HepG2 (cell line): ENCODE measurements around the gene BCAS3. TPM values are rescaled to one million over a fixed set of nuclear protein-coding genes. Genes with fewer than 3 reads are reported as not detected.

Source experiments
- CC2D1A ChIP-seq: sonication (generic); formaldehyde crosslinking; IDR thresholded peaks from 2 replicates; pipeline ENCODE4 v1.8.1; 2023; ENCODE audit warnings: mild to moderate bottlenecking, missing genetic modification reagents
- MAZ ChIP-seq, 2 experiments: sonication (generic) in 1 of 2; formaldehyde crosslinking in 1 of 2; IDR thresholded peaks; 2 replicates each; pipeline versions ENCODE4 v1.5.0 to v1.6.1; 2012 to 2020; ENCODE audit warnings: low read depth in 2 of 2, mild to moderate bottlenecking in 2 of 2, borderline replicate concordance in 1 of 2, improper control_type of control experiment in 1 of 2, low read length in 1 of 2, missing genetic modification reagents in 1 of 2, moderate library complexity in 1 of 2
- MEIS1 ChIP-seq: sonication (generic); formaldehyde crosslinking; IDR thresholded peaks from 2 replicates; pipeline ENCODE4 v1.9.0; 2021; ENCODE audit warnings: mild to moderate bottlenecking, missing genetic modification reagents, moderate library complexity, borderline replicate concordance
- MTF2 ChIP-seq: sonication (generic); formaldehyde crosslinking; IDR thresholded peaks from 2 replicates; pipeline ENCODE4 v1.5.0; 2020; ENCODE audit warnings: missing genetic modification reagents, borderline replicate concordance
- ZNF225 ChIP-seq: sonication (generic); formaldehyde crosslinking; IDR thresholded peaks from 2 replicates; pipeline ENCODE4 v1.4.0; 2020; ENCODE audit warnings: mild to moderate bottlenecking, missing genetic modification reagents
- ZNF577 ChIP-seq: sonication (generic); formaldehyde crosslinking; IDR thresholded peaks from 2 replicates; pipeline ENCODE4 v1.4.0; 2020; ENCODE audit warnings: mild to moderate bottlenecking, low read depth, missing genetic modification reagents, borderline replicate concordance
- polyA plus RNA-seq, 8 experiments: library from polyadenylated mRNA; depleted of rRNA in 3 of 8; stranded (reverse) in 7 of 8; unstranded in 1 of 8; fragments of >200 nt; fragmentation: Illumina TruSeq in 4 of 8; extraction: Trizol in 4 of 8; gene quantifications; 2 replicates each; pipeline versions ENCODE4 v1.2.1 to v1.2.3, GENCODE V29; 2011 to 2016; ENCODE audit warnings: low read depth in 4 of 8, missing spikeins in 1 of 8, mixed read lengths in 1 of 8; ENCODE audit not compliant: insufficient read depth in 1 of 8
- total RNA-seq, 5 experiments: library from RNA; depleted of rRNA; stranded (reverse); fragments of >200 nt; fragmentation: Illumina TruSeq; extraction: Trizol; gene quantifications; 2 replicates each; pipeline ENCODE4 v1.2.3, GENCODE V29; 2016; ENCODE audit warnings: low read depth in 1 of 5
- TF ChIP-seq, protein P1 (sequence below): sonication (generic); formaldehyde crosslinking; IDR thresholded peaks from 2 replicates; pipeline ENCODE4 v1.5.1; 2020; ENCODE audit warnings: missing genetic modification reagents, mild to moderate bottlenecking, borderline replicate concordance
- TF ChIP-seq, protein P2 (sequence below): sonication (generic); formaldehyde crosslinking; conservative IDR thresholded peaks from 2 replicates; pipeline ENCODE4 v1.4.0; 2020; ENCODE audit warnings: missing genetic modification reagents
- TF ChIP-seq, protein P3 (sequence below): sonication (generic); formaldehyde crosslinking; IDR thresholded peaks from 2 replicates; pipeline ENCODE4 v1.4.0; 2020; ENCODE audit warnings: missing genetic modification reagents
- TF ChIP-seq, protein P4 (sequence below): sonication (generic); formaldehyde crosslinking; IDR thresholded peaks from 2 replicates; pipeline ENCODE4 v1.5.1; 2020; ENCODE audit warnings: missing genetic modification reagents, mild to moderate bottlenecking, borderline replicate concordance

BCAS3 gene
- total and polyA plus RNA-seq, 2 of the 13 experiments (the other 11 are each of a cell fraction or from before 2014, with no cell fraction given), result 10.7 to 11.2 TPM

DNA sequence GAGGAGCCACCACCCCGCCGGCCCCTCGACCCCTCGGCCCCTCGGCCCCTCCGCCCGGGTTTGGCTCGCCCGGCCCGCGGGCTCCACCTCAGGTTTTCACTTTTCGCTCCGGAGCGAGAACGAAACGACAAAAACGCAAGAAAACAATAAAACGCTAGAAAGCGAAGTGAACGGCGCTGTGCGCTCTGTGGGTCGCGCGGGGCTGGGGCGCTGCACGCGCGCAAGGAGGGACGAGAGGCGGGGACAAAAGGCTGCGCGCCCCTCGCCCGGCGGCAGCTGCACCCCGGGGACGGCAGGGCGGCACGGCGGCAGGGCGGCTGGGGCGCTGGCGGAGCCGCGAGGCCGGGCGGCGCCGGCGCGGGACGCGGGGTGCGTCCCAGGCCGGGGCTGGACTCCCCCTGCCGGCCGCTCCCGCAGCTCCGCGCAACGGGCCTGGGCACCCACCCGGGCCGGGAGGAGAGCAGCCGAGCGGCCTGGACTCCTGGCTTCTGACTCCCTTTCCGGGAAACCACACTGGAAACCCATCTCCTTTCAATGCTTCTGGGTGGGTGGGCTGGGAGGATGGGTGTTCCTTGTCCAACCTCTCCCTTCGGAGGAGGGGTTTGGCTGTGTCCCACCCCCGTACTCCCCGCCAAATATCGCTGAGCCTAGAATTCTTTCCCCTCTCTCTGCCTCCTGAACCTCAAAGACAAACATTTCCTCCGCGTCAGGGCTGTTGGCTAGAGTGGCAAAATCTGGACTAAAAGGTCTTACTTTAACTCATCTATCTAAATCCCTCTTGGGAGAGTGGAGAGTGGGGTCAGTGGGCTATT lies 731.9 kb downstream of the BCAS3 start (continued):
- TF ChIP-seq, protein P1, sequence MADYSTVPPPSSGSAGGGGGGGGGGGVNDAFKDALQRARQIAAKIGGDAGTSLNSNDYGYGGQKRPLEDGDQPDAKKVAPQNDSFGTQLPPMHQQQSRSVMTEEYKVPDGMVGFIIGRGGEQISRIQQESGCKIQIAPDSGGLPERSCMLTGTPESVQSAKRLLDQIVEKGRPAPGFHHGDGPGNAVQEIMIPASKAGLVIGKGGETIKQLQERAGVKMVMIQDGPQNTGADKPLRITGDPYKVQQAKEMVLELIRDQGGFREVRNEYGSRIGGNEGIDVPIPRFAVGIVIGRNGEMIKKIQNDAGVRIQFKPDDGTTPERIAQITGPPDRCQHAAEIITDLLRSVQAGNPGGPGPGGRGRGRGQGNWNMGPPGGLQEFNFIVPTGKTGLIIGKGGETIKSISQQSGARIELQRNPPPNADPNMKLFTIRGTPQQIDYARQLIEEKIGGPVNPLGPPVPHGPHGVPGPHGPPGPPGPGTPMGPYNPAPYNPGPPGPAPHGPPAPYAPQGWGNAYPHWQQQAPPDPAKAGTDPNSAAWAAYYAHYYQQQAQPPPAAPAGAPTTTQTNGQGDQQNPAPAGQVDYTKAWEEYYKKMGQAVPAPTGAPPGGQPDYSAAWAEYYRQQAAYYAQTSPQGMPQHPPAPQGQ, result no peak
- TF ChIP-seq ZNF577 (CRISPR knock-in tag), result no peak
- no peak; the same call in 1 of the 2 replicates for TF ChIP-seq ZNF225 (CRISPR knock-in tag)
- TF ChIP-seq, protein P2, sequence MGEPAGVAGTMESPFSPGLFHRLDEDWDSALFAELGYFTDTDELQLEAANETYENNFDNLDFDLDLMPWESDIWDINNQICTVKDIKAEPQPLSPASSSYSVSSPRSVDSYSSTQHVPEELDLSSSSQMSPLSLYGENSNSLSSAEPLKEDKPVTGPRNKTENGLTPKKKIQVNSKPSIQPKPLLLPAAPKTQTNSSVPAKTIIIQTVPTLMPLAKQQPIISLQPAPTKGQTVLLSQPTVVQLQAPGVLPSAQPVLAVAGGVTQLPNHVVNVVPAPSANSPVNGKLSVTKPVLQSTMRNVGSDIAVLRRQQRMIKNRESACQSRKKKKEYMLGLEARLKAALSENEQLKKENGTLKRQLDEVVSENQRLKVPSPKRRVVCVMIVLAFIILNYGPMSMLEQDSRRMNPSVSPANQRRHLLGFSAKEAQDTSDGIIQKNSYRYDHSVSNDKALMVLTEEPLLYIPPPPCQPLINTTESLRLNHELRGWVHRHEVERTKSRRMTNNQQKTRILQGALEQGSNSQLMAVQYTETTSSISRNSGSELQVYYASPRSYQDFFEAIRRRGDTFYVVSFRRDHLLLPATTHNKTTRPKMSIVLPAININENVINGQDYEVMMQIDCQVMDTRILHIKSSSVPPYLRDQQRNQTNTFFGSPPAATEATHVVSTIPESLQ (CRISPR knock-in tag), result no peak
- TF ChIP-seq, protein P3, sequence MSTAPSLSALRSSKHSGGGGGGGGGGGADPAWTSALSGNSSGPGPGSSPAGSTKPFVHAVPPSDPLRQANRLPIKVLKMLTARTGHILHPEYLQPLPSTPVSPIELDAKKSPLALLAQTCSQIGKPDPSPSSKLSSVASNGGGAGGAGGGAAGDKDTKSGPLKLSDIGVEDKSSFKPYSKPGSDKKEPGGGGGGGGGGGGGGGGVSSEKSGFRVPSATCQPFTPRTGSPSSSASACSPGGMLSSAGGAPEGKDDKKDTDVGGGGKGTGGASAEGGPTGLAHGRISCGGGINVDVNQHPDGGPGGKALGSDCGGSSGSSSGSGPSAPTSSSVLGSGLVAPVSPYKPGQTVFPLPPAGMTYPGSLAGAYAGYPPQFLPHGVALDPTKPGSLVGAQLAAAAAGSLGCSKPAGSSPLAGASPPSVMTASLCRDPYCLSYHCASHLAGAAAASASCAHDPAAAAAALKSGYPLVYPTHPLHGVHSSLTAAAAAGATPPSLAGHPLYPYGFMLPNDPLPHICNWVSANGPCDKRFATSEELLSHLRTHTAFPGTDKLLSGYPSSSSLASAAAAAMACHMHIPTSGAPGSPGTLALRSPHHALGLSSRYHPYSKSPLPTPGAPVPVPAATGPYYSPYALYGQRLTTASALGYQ (CRISPR knock-in tag), result 0 out of 2 replicates have a peak, but pooled peaks have one; percentile 40
- TF ChIP-seq MAZ (IDR thresholded peaks at IDR 0.05; ENCODE audit: borderline replicate concordance, low read depth, low read length), result peak; percentile 49; the same call in 1 of the 2 replicates
- TF ChIP-seq MAZ (CRISPR knock-in tag; IDR thresholded peaks at IDR 0.05; ENCODE audit: low read depth), result no peak
- TF ChIP-seq MTF2 (CRISPR knock-in tag), result no peak
- no peak for TF ChIP-seq MEIS1 (CRISPR knock-in tag)
- TF ChIP-seq CC2D1A (CRISPR knock-in tag), result no peak
- TF ChIP-seq, protein P4, sequence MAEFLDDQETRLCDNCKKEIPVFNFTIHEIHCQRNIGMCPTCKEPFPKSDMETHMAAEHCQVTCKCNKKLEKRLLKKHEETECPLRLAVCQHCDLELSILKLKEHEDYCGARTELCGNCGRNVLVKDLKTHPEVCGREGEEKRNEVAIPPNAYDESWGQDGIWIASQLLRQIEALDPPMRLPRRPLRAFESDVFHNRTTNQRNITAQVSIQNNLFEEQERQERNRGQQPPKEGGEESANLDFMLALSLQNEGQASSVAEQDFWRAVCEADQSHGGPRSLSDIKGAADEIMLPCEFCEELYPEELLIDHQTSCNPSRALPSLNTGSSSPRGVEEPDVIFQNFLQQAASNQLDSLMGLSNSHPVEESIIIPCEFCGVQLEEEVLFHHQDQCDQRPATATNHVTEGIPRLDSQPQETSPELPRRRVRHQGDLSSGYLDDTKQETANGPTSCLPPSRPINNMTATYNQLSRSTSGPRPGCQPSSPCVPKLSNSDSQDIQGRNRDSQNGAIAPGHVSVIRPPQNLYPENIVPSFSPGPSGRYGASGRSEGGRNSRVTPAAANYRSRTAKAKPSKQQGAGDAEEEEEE (CRISPR knock-in tag), result no peak
